COLO829 (cell line): ENCODE data around the gene TLK2.
"Not testable (repeated sequence)": the region's sequence is repeated elsewhere in the genome, so short reads cannot be mapped to it uniquely, and the experiment has no call there.

Experiments
- DNase-seq: peaks from one replicate; pipeline ENCODE4 v3.0.0; 2012; ENCODE audit warnings: low spot score

The TLK2 gene

GRCh38 chr17:62560971-62561370, 82.3 kb downstream of the TLK2 start:
- DNase-seq = not testable (repeated sequence)

- no peak for DNase-seq
Observed at GRCh38 chr17:62562656-62563055, 84.0 kb downstream of the TLK2 start.

- DNase-seq = peak; percentile 44
Observed at GRCh38 chr17:62565817-62566216, 87.2 kb downstream of the TLK2 start.

- DNase-seq = no peak
Observed at GRCh38 chr17:62566996-62567578, 88.5 kb downstream of the TLK2 start.

- no peak for DNase-seq
Observed at GRCh38 chr17:62572488-62572887, 93.9 kb downstream of the TLK2 start.

- DNase-seq = no peak
Observed at GRCh38 chr17:62572888-62573401, 94.3 kb downstream of the TLK2 start.

GRCh38 chr17:62573480-62574117, 95.0 kb downstream of the TLK2 start:
- DNase-seq = no peak

- no peak for DNase-seq
Observed at GRCh38 chr17:62576382-62576781, 97.8 kb downstream of the TLK2 start.

GRCh38 chr17:62578757-62579487, 100.3 kb downstream of the TLK2 start:
- no peak for DNase-seq

- no peak for DNase-seq
Observed at GRCh38 chr17:62580947-62581346, 102.3 kb downstream of the TLK2 start.

GRCh38 chr17:62581764-62582163, 103.1 kb downstream of the TLK2 start:
- DNase-seq = no peak

- no peak for DNase-seq
Observed at GRCh38 chr17:62587554-62587953, 108.9 kb downstream of the TLK2 start.

- DNase-seq = no peak
Observed at GRCh38 chr17:62588109-62588508, 109.5 kb downstream of the TLK2 start.

- no peak for DNase-seq
Observed at GRCh38 chr17:62591333-62591732, 112.7 kb downstream of the TLK2 start.

- not testable (repeated sequence) for DNase-seq
Observed at GRCh38 chr17:62591822-62592221, 113.2 kb downstream of the TLK2 start.

- no peak for DNase-seq
Observed at GRCh38 chr17:62592341-62593099, 113.9 kb downstream of the TLK2 start.

GRCh38 chr17:62595484-62595883, 116.9 kb downstream of the TLK2 start:
- DNase-seq = no peak

GRCh38 chr17:62596662-62597061, 118.0 kb downstream of the TLK2 start:
- no peak for DNase-seq

GRCh38 chr17:62597150-62597549, 118.5 kb downstream of the TLK2 start:
- no peak for DNase-seq

- no peak for DNase-seq
Observed at GRCh38 chr17:62597920-62598319, 119.3 kb downstream of the TLK2 start.

- no peak for DNase-seq
Observed at GRCh38 chr17:62599964-62600657, 121.5 kb downstream of the TLK2 start.

GRCh38 chr17:62600805-62601204, 122.2 kb downstream of the TLK2 start:
- no peak for DNase-seq
